Breast epithelium (tissue), 3 donors: ENCODE data around the gene JUND.

Source experiments
- POLR2A ChIP-seq: fragments of 450-650 bp; IDR thresholded peaks from one replicate; pipeline ENCODE4 v1.6.1; 2016; ENCODE audit warnings: antibody characterized with exemption, mild to moderate bottlenecking, moderate library complexity
- POLR2AphosphoS5 ChIP-seq, 3 donors: sonication (generic); formaldehyde crosslinking; IDR thresholded peaks; one replicate each; pipeline ENCODE4 v1.6.1; 2017; ENCODE audit warnings: antibody characterized with exemption in 3 of 3
- TF ChIP-seq, protein P1 (sequence below), 3 donors: fragments of 450-650 bp; IDR thresholded peaks; one replicate each; pipeline ENCODE4 v1.5.1; 2016 to 2017; ENCODE audit warnings: antibody characterized with exemption in 3 of 3, mild to moderate bottlenecking in 3 of 3, moderate library complexity in 3 of 3

- TF ChIP-seq, protein P1, sequence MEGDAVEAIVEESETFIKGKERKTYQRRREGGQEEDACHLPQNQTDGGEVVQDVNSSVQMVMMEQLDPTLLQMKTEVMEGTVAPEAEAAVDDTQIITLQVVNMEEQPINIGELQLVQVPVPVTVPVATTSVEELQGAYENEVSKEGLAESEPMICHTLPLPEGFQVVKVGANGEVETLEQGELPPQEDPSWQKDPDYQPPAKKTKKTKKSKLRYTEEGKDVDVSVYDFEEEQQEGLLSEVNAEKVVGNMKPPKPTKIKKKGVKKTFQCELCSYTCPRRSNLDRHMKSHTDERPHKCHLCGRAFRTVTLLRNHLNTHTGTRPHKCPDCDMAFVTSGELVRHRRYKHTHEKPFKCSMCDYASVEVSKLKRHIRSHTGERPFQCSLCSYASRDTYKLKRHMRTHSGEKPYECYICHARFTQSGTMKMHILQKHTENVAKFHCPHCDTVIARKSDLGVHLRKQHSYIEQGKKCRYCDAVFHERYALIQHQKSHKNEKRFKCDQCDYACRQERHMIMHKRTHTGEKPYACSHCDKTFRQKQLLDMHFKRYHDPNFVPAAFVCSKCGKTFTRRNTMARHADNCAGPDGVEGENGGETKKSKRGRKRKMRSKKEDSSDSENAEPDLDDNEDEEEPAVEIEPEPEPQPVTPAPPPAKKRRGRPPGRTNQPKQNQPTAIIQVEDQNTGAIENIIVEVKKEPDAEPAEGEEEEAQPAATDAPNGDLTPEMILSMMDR (IDR thresholded peaks at IDR 0.05), result no peak
- TF ChIP-seq POLR2A (no peak), POLR2AphosphoS5 (IDR thresholded peaks at IDR 0.05) (no peak)
These were observed 30.7 kb upstream of the JUND start for GRCh38 chr19:18312092-18312534.
